Endothelial cell (in vitro differentiated cells): Measurements from ENCODE around the gene SLC6A13. TPM values are rescaled to one million over a fixed set of nuclear protein-coding genes. Genes with fewer than 3 reads are reported as not detected.

ENCODE experiments used
- DNase-seq: peaks from one replicate; pipeline ENCODE4 v3.0.0; 2021; ENCODE audit warnings: low spot score
- H3K27ac Mint-ChIP-seq: one replicate; pipeline ENCODE4 v1.8.0; 2021; ENCODE audit warnings: mixed read lengths, inconsistent platforms; ENCODE audit not compliant: unreplicated experiment
- H3K27me3 Mint-ChIP-seq: one replicate; pipeline ENCODE4 v1.8.0; 2021; ENCODE audit warnings: mild to moderate bottlenecking, moderate library complexity, mixed read lengths, inconsistent platforms; ENCODE audit not compliant: unreplicated experiment
- H3K36me3 Mint-ChIP-seq: one replicate; pipeline ENCODE4 v1.8.0; 2021; ENCODE audit warnings: mild to moderate bottlenecking, low read depth, mixed read lengths, inconsistent platforms; ENCODE audit not compliant: unreplicated experiment
- H3K4me1 Mint-ChIP-seq: one replicate; pipeline ENCODE4 v1.8.0; 2021; ENCODE audit warnings: mild to moderate bottlenecking, mixed read lengths, inconsistent platforms; ENCODE audit not compliant: unreplicated experiment
- H3K4me3 Mint-ChIP-seq: one replicate; pipeline ENCODE4 v1.8.0; 2021; ENCODE audit warnings: mild to moderate bottlenecking, mixed read lengths, inconsistent platforms; ENCODE audit not compliant: unreplicated experiment
- H3K9me3 Mint-ChIP-seq: one replicate; pipeline ENCODE4 v1.8.0; 2021; ENCODE audit warnings: mixed read lengths, inconsistent platforms; ENCODE audit not compliant: unreplicated experiment
- total RNA-seq: library from RNA; stranded (reverse); fragmentation: NEBNext Ultra II Directional; extraction: Animal tissue kit (Norgen Biotek cat#: 25700); gene quantifications from one replicate; pipeline ENCODE4 v1.2.1, GENCODE V29; 2021; ENCODE audit not compliant: unreplicated experiment
- TF ChIP-seq, protein P1 (sequence below): fragments of 200-600 bp; sonication (generic); IDR thresholded peaks from one replicate; pipeline ENCODE4 v1.5.0; 2021; ENCODE audit warnings: antibody characterized with exemption; ENCODE audit not compliant: unreplicated experiment

SLC6A13 gene
- total RNA-seq, 1 donor from 2014 or later, result 0.90 TPM

DNA sequence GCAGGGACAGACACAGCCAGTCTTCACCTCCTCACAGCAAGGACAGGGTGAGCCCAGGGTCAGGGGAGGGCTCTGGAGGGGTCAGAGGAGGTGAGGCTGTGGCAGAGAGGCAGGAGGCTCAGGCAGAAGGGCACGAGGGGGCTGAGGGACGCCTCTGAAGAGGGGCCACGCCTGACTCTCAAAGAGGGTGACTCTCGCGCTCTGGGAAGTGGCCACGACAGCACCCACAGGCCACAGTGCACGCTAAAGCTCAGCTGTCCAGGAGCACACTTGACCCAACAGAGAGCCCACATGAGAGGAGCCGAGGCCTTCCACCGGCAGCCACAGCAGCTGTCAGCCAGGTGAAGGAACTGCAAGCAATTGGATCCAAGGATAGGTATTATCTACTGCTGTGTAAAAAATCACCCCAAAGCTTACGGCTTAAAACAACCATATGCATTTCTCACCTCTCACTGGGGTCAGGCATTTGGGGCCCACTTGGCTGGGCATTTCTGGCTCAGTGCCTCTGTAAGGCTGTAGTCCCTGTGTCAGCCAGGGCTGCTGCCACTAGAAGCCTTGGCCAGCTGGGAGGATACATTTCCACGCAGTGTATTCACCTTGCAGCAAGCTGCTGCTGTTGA lies 76.5 kb downstream of the SLC6A13 start:
- peaks cover 4% of the 10 kb centered on the region for H3K36me3 Mint-ChIP-seq
- no peak overlapping the region for H3K4me3 Mint-ChIP-seq
- DNase-seq, result no peak
- H3K9me3 Mint-ChIP-seq, result no peaks in the 10 kb centered on the region
- no peak overlapping the region for H3K27ac Mint-ChIP-seq
- H3K27me3 Mint-ChIP-seq, result peaks cover 12% of the 10 kb centered on the region
- TF ChIP-seq, protein P1, sequence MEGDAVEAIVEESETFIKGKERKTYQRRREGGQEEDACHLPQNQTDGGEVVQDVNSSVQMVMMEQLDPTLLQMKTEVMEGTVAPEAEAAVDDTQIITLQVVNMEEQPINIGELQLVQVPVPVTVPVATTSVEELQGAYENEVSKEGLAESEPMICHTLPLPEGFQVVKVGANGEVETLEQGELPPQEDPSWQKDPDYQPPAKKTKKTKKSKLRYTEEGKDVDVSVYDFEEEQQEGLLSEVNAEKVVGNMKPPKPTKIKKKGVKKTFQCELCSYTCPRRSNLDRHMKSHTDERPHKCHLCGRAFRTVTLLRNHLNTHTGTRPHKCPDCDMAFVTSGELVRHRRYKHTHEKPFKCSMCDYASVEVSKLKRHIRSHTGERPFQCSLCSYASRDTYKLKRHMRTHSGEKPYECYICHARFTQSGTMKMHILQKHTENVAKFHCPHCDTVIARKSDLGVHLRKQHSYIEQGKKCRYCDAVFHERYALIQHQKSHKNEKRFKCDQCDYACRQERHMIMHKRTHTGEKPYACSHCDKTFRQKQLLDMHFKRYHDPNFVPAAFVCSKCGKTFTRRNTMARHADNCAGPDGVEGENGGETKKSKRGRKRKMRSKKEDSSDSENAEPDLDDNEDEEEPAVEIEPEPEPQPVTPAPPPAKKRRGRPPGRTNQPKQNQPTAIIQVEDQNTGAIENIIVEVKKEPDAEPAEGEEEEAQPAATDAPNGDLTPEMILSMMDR, result no peak
- peaks cover 8% of the 10 kb centered on the region for H3K4me1 Mint-ChIP-seq

DNA sequence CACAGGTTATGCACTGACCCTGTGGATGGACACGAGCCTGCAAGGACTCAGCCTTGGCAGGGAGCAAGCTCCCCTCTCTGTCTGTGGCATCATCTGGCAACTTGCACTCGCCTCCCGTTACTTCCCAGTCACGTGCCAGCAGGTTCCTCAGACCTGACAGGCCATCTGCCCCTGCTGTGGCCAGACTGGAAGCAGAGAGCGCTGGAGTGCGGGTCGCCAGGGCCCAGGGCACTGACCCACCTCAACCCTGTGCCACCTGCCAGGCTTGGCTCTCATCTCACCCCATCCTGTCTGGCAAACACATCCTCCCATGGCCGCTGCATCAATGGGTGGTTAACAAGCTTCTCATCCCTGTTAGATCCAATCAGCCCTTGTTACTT lies 77.1 kb downstream of the SLC6A13 start:
- no peak overlapping the region for H3K27ac Mint-ChIP-seq

DNA sequence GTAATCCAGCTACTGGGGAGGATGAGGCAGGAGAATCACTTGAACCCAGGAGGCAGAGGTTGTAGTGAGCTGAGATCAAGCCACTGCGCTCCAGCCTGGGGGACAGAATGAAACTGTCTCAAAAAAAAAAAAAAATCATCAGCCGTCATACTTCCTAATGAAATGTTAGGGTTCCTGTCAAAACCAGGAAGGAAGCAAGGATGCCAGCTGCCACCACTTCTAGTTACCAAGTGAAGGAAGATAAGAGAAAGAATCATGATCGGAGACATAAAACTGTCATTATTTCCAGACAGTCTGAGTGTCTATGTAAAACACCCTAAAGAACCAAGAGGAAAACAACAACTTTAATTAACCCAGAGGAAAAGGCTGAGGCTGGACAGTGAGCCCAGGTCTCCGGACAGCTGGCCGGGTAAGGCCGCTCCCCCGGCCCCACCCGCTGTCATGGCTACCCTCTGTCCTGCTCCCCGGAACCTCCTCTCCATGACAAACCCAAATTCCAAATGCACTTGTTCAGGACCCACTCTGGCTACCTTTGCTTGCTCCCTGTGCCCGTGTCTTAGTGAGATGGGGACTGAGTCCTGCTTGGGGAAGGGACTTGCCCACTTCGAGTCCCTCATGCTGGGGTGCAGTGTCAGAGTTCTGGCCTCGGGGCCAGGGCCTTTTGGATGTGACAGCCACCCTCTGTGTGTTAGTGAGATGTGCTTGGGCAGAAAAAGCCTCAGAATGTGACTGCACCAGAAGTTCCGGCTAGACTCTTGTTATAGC lies 77.6 kb downstream of the SLC6A13 start:
- H3K27me3 Mint-ChIP-seq, result peaks cover 15% of the 10 kb centered on the region
- H3K4me1 Mint-ChIP-seq, result peaks cover 13% of the 10 kb centered on the region
- TF ChIP-seq, protein P1, result no peak
- DNase-seq, result no peak
- no peaks in the 10 kb centered on the region for H3K9me3 Mint-ChIP-seq
- peaks cover 4% of the 10 kb centered on the region for H3K36me3 Mint-ChIP-seq
- H3K4me3 Mint-ChIP-seq, result no peak overlapping the region
- no peak overlapping the region for H3K27ac Mint-ChIP-seq

More for the DNA sequence above, 77.1 kb downstream of the SLC6A13 start:
- no peak for DNase-seq
- Mint-ChIP-seq H3K4me1 (peaks cover 8% of the 10 kb centered on the region), H3K36me3 (peaks cover 4% of the 10 kb centered on the region), H3K9me3 (no peaks in the 10 kb centered on the region), H3K27me3 (peaks cover 12% of the 10 kb centered on the region), H3K4me3 (no peak overlapping the region)
- TF ChIP-seq, protein P1, result no peak

DNA sequence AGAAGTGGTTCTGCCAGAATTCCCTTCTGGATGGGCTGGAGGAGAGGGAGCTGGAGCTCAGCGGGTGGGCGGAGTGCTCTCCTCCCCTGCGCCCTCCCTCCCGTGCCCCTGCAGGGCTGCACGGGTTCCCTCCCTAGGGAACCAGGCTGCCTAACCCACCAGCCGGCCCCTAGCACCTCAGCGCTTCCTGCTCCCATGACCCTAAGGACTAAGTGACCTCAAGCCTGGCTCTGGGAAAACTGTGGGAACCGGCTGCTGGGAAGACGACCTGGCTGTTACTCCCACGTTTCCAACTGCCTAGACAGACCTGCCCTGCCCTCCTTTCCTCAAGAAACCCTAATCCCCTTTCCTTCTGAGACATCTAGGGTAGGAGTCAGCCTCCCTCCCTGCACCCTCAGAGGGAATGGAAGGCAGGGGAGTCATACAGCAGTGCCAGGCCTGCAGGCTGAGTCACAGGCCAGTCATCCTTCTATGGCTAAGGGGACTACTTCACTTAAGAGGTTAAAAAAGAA lies 80.2 kb downstream of the SLC6A13 start:
- peaks cover 4% of the 10 kb centered on the region for H3K36me3 Mint-ChIP-seq
- TF ChIP-seq, protein P1, result no peak
- no peak for DNase-seq
- H3K4me1 Mint-ChIP-seq, result peaks cover 22% of the 10 kb centered on the region
- no peak overlapping the region for H3K4me3 Mint-ChIP-seq
- H3K9me3 Mint-ChIP-seq, result no peaks in the 10 kb centered on the region
- H3K27me3 Mint-ChIP-seq, result peaks cover 20% of the 10 kb centered on the region
- H3K27ac Mint-ChIP-seq, result no peak overlapping the region

DNA sequence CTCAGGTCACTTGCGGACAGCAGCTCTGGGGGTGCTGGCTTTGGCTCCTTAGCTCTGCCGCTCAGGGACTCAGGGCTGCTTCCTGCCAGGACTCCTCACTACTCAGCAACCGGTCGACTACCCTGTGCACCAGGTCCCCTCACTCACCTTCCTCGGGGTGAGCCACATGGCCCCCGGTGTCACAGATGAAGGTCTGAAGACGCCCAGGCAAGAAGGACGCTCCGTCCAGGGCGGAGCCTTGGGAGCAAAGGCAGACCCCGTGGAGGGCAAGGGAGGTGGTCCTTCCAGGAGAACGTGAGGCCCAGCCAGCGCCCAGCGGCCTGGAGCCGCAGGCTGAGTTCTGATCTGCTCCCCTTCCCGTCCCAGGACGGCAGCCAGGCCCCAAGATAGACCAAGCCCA lies 80.7 kb downstream of the SLC6A13 start:
- Mint-ChIP-seq H3K4me3 (no peak overlapping the region), H3K4me1 (peaks cover 20% of the 10 kb centered on the region), H3K36me3 (peaks cover 4% of the 10 kb centered on the region), H3K27ac (no peak overlapping the region), H3K9me3 (no peaks in the 10 kb centered on the region), H3K27me3 (peaks cover 17% of the 10 kb centered on the region)
- TF ChIP-seq, protein P1, result no peak
- no peak for DNase-seq
